LNCAP (cell line): ENCODE data around the gene MED9.

Experiments used
- TF ChIP-seq, protein P1 (sequence below): fragments of 450-650 bp; IDR thresholded peaks from 2 replicates; pipeline ENCODE4 v1.5.1; 2017; ENCODE audit warnings: mild to moderate bottlenecking

MED9 gene

GRCh38 chr17:17527534-17527933 lies 50.7 kb downstream of the MED9 start:
- TF ChIP-seq, protein P1, sequence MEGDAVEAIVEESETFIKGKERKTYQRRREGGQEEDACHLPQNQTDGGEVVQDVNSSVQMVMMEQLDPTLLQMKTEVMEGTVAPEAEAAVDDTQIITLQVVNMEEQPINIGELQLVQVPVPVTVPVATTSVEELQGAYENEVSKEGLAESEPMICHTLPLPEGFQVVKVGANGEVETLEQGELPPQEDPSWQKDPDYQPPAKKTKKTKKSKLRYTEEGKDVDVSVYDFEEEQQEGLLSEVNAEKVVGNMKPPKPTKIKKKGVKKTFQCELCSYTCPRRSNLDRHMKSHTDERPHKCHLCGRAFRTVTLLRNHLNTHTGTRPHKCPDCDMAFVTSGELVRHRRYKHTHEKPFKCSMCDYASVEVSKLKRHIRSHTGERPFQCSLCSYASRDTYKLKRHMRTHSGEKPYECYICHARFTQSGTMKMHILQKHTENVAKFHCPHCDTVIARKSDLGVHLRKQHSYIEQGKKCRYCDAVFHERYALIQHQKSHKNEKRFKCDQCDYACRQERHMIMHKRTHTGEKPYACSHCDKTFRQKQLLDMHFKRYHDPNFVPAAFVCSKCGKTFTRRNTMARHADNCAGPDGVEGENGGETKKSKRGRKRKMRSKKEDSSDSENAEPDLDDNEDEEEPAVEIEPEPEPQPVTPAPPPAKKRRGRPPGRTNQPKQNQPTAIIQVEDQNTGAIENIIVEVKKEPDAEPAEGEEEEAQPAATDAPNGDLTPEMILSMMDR: no peak

DNA sequence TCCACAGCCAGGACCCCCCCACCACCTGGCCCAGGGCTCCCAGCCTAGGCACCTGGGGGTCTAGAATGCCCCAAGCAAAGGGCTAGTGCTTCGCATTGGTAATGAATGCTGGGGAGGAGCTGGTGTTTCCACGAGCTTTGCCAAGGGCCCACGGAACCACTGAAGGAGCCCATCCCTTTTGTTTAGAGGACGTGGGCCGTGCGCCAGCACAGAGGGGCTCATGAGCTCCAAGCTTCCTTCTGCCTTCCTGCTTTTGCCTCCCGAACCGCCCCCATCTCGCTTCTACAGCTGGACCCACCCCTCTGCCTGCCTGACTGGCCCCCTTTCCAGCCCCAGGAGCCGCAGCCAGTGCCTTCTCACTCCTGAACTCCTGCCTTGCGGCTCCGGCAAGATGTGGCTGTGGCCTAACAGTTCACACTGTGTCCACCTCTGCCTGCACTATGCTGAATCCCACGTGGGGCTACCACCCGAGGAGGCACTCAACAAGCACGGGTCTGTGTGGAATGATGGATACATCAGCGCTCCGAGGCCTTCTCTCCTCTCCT lies 51.2 kb downstream of the MED9 start:
- TF ChIP-seq, protein P1: no peak

- TF ChIP-seq, protein P1: no peak
Measured at GRCh38 chr17:17528696-17529652, 52.2 kb downstream of the MED9 start.

DNA sequence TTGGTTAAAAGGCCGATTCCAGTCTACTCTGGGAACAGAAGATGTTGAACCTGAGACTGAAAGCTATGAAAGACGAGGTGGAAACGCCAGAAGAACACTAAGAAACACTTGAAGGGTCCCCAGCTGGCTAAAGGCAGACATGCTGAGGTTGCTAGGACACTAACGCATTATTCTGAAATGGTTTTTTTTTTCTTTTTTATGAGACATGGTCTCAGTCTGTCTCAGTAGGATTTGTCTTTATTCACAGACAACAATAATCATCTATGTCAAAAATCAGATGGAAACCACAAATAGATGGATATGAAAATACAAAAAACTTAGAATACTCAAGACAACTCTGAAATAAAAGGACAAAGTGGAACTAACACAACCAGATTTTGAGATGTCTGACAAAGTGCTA lies 54.4 kb downstream of the MED9 start:
- TF ChIP-seq, protein P1: no peak

- TF ChIP-seq, protein P1: no peak
Measured at GRCh38 chr17:17532991-17533390, 56.2 kb downstream of the MED9 start.

- TF ChIP-seq, protein P1: no peak
Measured at GRCh38 chr17:17533901-17534441, 57.2 kb downstream of the MED9 start.

GRCh38 chr17:17535957-17536356 lies 59.2 kb downstream of the MED9 start:
- TF ChIP-seq, protein P1: no peak
